Measurements from ENCODE around the gene MMP8.

Gene MMP8

GRCh38 chr11:102719620-102720277 lies 5.0 kb downstream of the MMP8 start:
- no peak for DNase-seq

GRCh38 chr11:102717280-102717679 lies 7.5 kb downstream of the MMP8 start:
- no peak for DNase-seq

- DNase-seq, result no peak
Observed at GRCh38 chr11:102716527-102716926, 8.2 kb downstream of the MMP8 start.

GRCh38 chr11:102712137-102712536 lies 12.6 kb downstream of the MMP8 start:
- DNase-seq, result no peak

- no peak for DNase-seq
Observed at GRCh38 chr11:102709201-102709945, 15.4 kb downstream of the MMP8 start.

- DNase-seq, result no peak
Observed at GRCh38 chr11:102708654-102709053, 16.1 kb downstream of the MMP8 start.

GRCh38 chr11:102705626-102706025 lies 19.1 kb downstream of the MMP8 start, which contains the start of gene MMP27:
Gene MMP27 (minus strand): TSS chr11:102705769. CDS start chr11:102705714, 55 bp downstream.
- no peak for DNase-seq

GRCh38 chr11:102704841-102705240 lies 19.9 kb downstream of the MMP8 start:
- no peak for DNase-seq

GRCh38 chr11:102703826-102704493 lies 20.8 kb downstream of the MMP8 start:
- no peak for DNase-seq

- no peak for DNase-seq
Observed at GRCh38 chr11:102695201-102695600, 29.6 kb downstream of the MMP8 start.

- DNase-seq, result no peak
Observed at GRCh38 chr11:102685754-102686153, 39.0 kb downstream of the MMP8 start.

- no peak for DNase-seq
Observed at GRCh38 chr11:102685338-102685737, 39.4 kb downstream of the MMP8 start.

GRCh38 chr11:102683277-102683676 lies 41.5 kb downstream of the MMP8 start:
- DNase-seq, result no peak

- DNase-seq, result no peak
Observed at GRCh38 chr11:102680945-102681344, 43.8 kb downstream of the MMP8 start.

- DNase-seq, result no peak
Observed at GRCh38 chr11:102678022-102678421, 46.7 kb downstream of the MMP8 start.

GRCh38 chr11:102676084-102676483 lies 48.7 kb downstream of the MMP8 start:
- DNase-seq, result no peak

GRCh38 chr11:102669664-102670063 lies 55.1 kb downstream of the MMP8 start:
- no peak for DNase-seq

- peak; percentile 3 for DNase-seq
Observed at GRCh38 chr11:102666331-102666957, 58.3 kb downstream of the MMP8 start.

GRCh38 chr11:102664001-102664752 lies 60.6 kb downstream of the MMP8 start:
- DNase-seq, result no peak

- DNase-seq, result no peak
Observed at GRCh38 chr11:102662607-102663006, 62.1 kb downstream of the MMP8 start.
